Endothelial cell of umbilical vein (primary cell): Measurements from ENCODE around the gene MALRD1.

Experiments
- MAX ChIP-seq: IDR thresholded peaks from 2 replicates; pipeline ENCODE4 v1.6.1; 2011; ENCODE audit not compliant: insufficient read depth, insufficient read length
- POLR2A ChIP-seq: IDR thresholded peaks from 2 replicates; pipeline ENCODE4 v1.6.1; 2012; ENCODE audit warnings: low read depth, mild to moderate bottlenecking, control low read depth, low read length
- POLR2AphosphoS5 ChIP-seq: IDR thresholded peaks from 2 replicates; pipeline ENCODE4 v1.6.1; 2012; ENCODE audit warnings: low read depth, mild to moderate bottlenecking, control low read depth, low read length, moderate library complexity; ENCODE audit not compliant: insufficient read depth

GRCh38 chr10:19290770-19291169 is 242.2 kb downstream of the MALRD1 start:
- TF ChIP-seq POLR2AphosphoS5 (no peak), MAX (no peak), POLR2A (no peak)
